Endothelial cell of umbilical vein (primary cell): Measurements from ENCODE around the gene GRM5. TPM values are rescaled to one million over a fixed set of nuclear protein-coding genes. Genes with fewer than 3 reads are reported as not detected.

Experiments
- BruUV-seq: library from RNA; stranded (reverse); fragments of 400-500 nt; replicated peaks from 2 replicates; lab custom pipeline; 2021; lab: Mats Ljungman, UMichigan
- CTCF ChIA-PET: fragments of 300-600, 350-600 bp; sonication (Branson Sonifier 250); formaldehyde crosslinking; loops from one replicate; lab custom pipeline; 2021; ENCODE audit warnings: antibody characterized with exemption, inconsistent platforms; lab: Charles Lee
- POLR2A ChIA-PET: fragments of 300-600, 350-600 bp; sonication (Branson Sonifier 250); formaldehyde crosslinking; loops from one replicate; lab custom pipeline; 2021; ENCODE audit warnings: antibody characterized with exemption, inconsistent platforms; lab: Charles Lee
- DNase-seq: peaks from one replicate; pipeline ENCODE4 v3.0.0-alpha.2; 2011; ENCODE audit warnings: low read depth, low spot score
- FAIRE-seq: peaks from 2 replicates; lab custom pipeline; 2011; peaks lifted over from hg19 to GRCh38; lab: Jason Lieb, UNC
- H2AFZ ChIP-seq: 2 replicates; pipeline ENCODE4 v1.6.0; 2012; ENCODE audit warnings: low read depth, low read length, control low read depth, inconsistent platforms
- H3K27ac ChIP-seq: 2 replicates; pipeline ENCODE4 v1.5.1; 2011; ENCODE audit warnings: low read depth, mild to moderate bottlenecking, control low read depth, low read length, moderate library complexity; ENCODE audit not compliant: insufficient read depth
- H3K27me3 ChIP-seq, 2 experiments: 2 replicates each; pipeline versions ENCODE4 v1.6.0 to v1.6.1; 2011; ENCODE audit warnings: low read length in 2 of 2, mixed read lengths in 1 of 2; ENCODE audit not compliant: control insufficient read depth in 2 of 2, insufficient read depth in 2 of 2
- H3K36me3 ChIP-seq, 2 experiments: 2 replicates in 1 of 2; 3 replicates in 1 of 2; pipeline ENCODE4 v1.5.1; 2011; ENCODE audit warnings: low read length in 2 of 2, mild to moderate bottlenecking in 1 of 2, moderate library complexity in 1 of 2; ENCODE audit not compliant: control insufficient read depth in 2 of 2, insufficient read depth in 2 of 2; ENCODE audit errors: extremely low read depth in 1 of 2
- H3K4me1 ChIP-seq: 3 replicates; pipeline ENCODE4 v1.5.1; 2011; ENCODE audit warnings: mild to moderate bottlenecking, low read length; ENCODE audit not compliant: control insufficient read depth, insufficient read depth; ENCODE audit errors: extremely low read depth
- H3K4me2 ChIP-seq: 2 replicates; pipeline ENCODE4 v1.6.1; 2011; ENCODE audit warnings: low read length, control low read depth, mixed read lengths; ENCODE audit not compliant: insufficient read depth
- H3K4me3 ChIP-seq, 3 experiments: fragments of 200-600 bp in 1 of 3; sonication (generic), shearing (Covaris generic) in 1 of 3; replicated peaks in 1 of 3; 2 replicates each; pipeline ENCODE4 v1.5.1; 2011 to 2016; ENCODE audit warnings: control low read depth in 3 of 3, low read length in 3 of 3, mild to moderate bottlenecking in 2 of 3, inconsistent platforms in 1 of 3, low read depth in 1 of 3, moderate library complexity in 1 of 3; ENCODE audit not compliant: insufficient read depth in 1 of 3
- H3K79me2 ChIP-seq: 2 replicates; pipeline ENCODE4 v1.6.0; 2012; ENCODE audit warnings: low read length, inconsistent platforms; ENCODE audit not compliant: control insufficient read depth, insufficient read depth
- H3K9ac ChIP-seq: replicated peaks from 2 replicates; pipeline ENCODE3; 2011; ENCODE audit warnings: low read length, control low read depth; ENCODE audit not compliant: insufficient read depth; ENCODE audit errors: extremely low read depth
- H3K9me1 ChIP-seq: replicated peaks from 3 replicates; pipeline ENCODE4 v1.6.0; 2011; ENCODE audit warnings: mild to moderate bottlenecking, low read length; ENCODE audit not compliant: control insufficient read depth, insufficient read depth; ENCODE audit errors: extremely low read depth
- H3K9me3 ChIP-seq: replicated peaks from 2 replicates; pipeline ENCODE4 v1.5.1; 2012; ENCODE audit warnings: low read length, inconsistent platforms; ENCODE audit not compliant: control insufficient read depth, insufficient read depth
- H4K20me1 ChIP-seq: replicated peaks from 2 replicates; pipeline ENCODE3; 2011; ENCODE audit warnings: mild to moderate bottlenecking, low read length; ENCODE audit not compliant: control insufficient read depth, insufficient read depth; ENCODE audit errors: extremely low read depth
- CTCF ChIP-seq, 2 donors: IDR thresholded peaks; 1 replicate in 1 of 2; 2 replicates in 1 of 2; pipeline ENCODE4 v1.5.1; 2011; ENCODE audit warnings: low read length in 2 of 2, mild to moderate bottlenecking in 2 of 2, moderate library complexity in 2 of 2, control low read depth in 1 of 2, inconsistent platforms in 1 of 2, low read depth in 1 of 2; ENCODE audit not compliant: insufficient read depth in 1 of 2; ENCODE audit errors: extremely low read depth in 1 of 2
- EZH2 ChIP-seq: IDR thresholded peaks from 2 replicates; pipeline ENCODE4 v1.6.1; 2012; ENCODE audit warnings: borderline replicate concordance, low read depth, mild to moderate bottlenecking, moderate library complexity, low read length, inconsistent platforms; ENCODE audit not compliant: severe bottlenecking
- FOS ChIP-seq: IDR thresholded peaks from 2 replicates; pipeline ENCODE4 v1.6.1; 2011; ENCODE audit warnings: mild to moderate bottlenecking, low read length, moderate library complexity, borderline replicate concordance; ENCODE audit not compliant: insufficient read depth
- GATA2 ChIP-seq: IDR thresholded peaks from 2 replicates; pipeline ENCODE4 v1.7.0; 2011; ENCODE audit warnings: low read depth, mild to moderate bottlenecking, moderate library complexity, mixed read lengths, low read length; ENCODE audit not compliant: insufficient read length, insufficient read depth
- JUN ChIP-seq: IDR thresholded peaks from 2 replicates; pipeline ENCODE4 v1.6.1; 2011; ENCODE audit warnings: borderline replicate concordance, low read depth; ENCODE audit not compliant: insufficient read length, insufficient read depth
- MAX ChIP-seq: IDR thresholded peaks from 2 replicates; pipeline ENCODE4 v1.6.1; 2011; ENCODE audit not compliant: insufficient read depth, insufficient read length
- MYC ChIP-seq: IDR thresholded peaks from one replicate; pipeline ENCODE4 v1.6.1; 2011; ENCODE audit warnings: mild to moderate bottlenecking, low read depth, low read length
- POLR2A ChIP-seq: IDR thresholded peaks from 2 replicates; pipeline ENCODE4 v1.6.1; 2012; ENCODE audit warnings: low read depth, mild to moderate bottlenecking, control low read depth, low read length
- POLR2AphosphoS5 ChIP-seq: IDR thresholded peaks from 2 replicates; pipeline ENCODE4 v1.6.1; 2012; ENCODE audit warnings: low read depth, mild to moderate bottlenecking, control low read depth, low read length, moderate library complexity; ENCODE audit not compliant: insufficient read depth
- dilution Hi-C: fragments of 300-500 bp; cut with MboI; formaldehyde crosslinking; loops from one replicate; pipeline ENCODE4 v1.15.0; 2019; ENCODE audit warnings: low sequenced_read_pairs; ENCODE audit not compliant: extremely low pct_ligation_motif_present
- intact Hi-C: fragments of 100-400 bp; cut with micrococcal nuclease; formaldehyde crosslinking; loops from one replicate; pipeline ENCODE4 v1.10.0; 2022
- polyA plus RNA-seq, 4 experiments: library from polyadenylated mRNA; depleted of rRNA in 3 of 4; stranded (reverse) in 3 of 4; unstranded in 1 of 4; fragments of >200 nt; gene quantifications; 2 replicates each; pipeline versions ENCODE4 v1.2.1 to v1.2.3, GENCODE V29; 2011 to 2012; ENCODE audit warnings: missing spikeins in 1 of 4
- total RNA-seq: library from RNA; stranded (reverse); gene quantifications from 2 replicates; pipeline ENCODE4 v1.2.3, GENCODE V29; 2021

GRM5 gene
- total and polyA plus RNA-seq, 2 donors (not counting 3 experiments of a cell fraction or from before 2014, with no cell fraction given), result 0.10 to 0.11 TPM

- CTCF ChIA-PET, result no interaction called here
- Histone ChIP-seq H3K36me3 (no peaks in the 10 kb centered on the region), H3K9me1 (no peaks in the 10 kb centered on the region), H4K20me1 (no peaks in the 10 kb centered on the region), H3K27ac (no peak overlapping the region), H3K79me2 (no peaks in the 10 kb centered on the region), H3K27me3 (peaks cover 2 to 3% of the 10 kb centered on the region in 2 experiments), H2AFZ (no peak overlapping the region), H3K9me3 (no peaks in the 10 kb centered on the region), H3K4me3 (no peak overlapping the region), H3K4me2 (no peak overlapping the region), H3K9ac (no peak overlapping the region), H3K4me1 (no peaks in the 10 kb centered on the region)
- dilution Hi-C loops, result no loop called here
- FAIRE-seq, result no peak
- POLR2A ChIA-PET, result no interaction called here
- intact Hi-C loops, result no loop called here
- no TSS peak for BruUV-seq
- no peak for DNase-seq
- TF ChIP-seq CTCF (IDR thresholded peaks at IDR 0.05; ENCODE audit: extremely low read depth in 1 of 2, insufficient read depth in 1 of 2, low read depth in 1 of 2, low read length in 2 of 2), result no peak
- TF ChIP-seq GATA2, result no peak
- TF ChIP-seq MYC, result no peak
- no peak for TF ChIP-seq EZH2
- no peak for TF ChIP-seq POLR2AphosphoS5
- TF ChIP-seq FOS, result no peak
- no peak for TF ChIP-seq POLR2A
- no peak for TF ChIP-seq MAX
- no peak for TF ChIP-seq JUN
These were observed 369.9 kb downstream of the GRM5 start for GRCh38 chr11:88695689-88696414.
